Ovary (tissue), 3 donors: ENCODE results near the gene AFF4.

Experiments
- CTCF ChIP-seq, 3 donors: fragments of 450-650 bp in 2 of 3; fragments of 200-600 bp in 1 of 3; IDR thresholded peaks; one replicate each; pipeline versions ENCODE4 v1.5.1 to v1.8.0; 2016 to 2022; ENCODE audit warnings: antibody characterized with exemption in 3 of 3, mild to moderate bottlenecking in 1 of 3
- POLR2A ChIP-seq: fragments of 450-650 bp; IDR thresholded peaks from one replicate; pipeline ENCODE4 v1.6.1; 2017; ENCODE audit warnings: antibody characterized with exemption, mild to moderate bottlenecking, moderate library complexity
- donor health status: DM: no; HTN: no; CAD: no.

DNA sequence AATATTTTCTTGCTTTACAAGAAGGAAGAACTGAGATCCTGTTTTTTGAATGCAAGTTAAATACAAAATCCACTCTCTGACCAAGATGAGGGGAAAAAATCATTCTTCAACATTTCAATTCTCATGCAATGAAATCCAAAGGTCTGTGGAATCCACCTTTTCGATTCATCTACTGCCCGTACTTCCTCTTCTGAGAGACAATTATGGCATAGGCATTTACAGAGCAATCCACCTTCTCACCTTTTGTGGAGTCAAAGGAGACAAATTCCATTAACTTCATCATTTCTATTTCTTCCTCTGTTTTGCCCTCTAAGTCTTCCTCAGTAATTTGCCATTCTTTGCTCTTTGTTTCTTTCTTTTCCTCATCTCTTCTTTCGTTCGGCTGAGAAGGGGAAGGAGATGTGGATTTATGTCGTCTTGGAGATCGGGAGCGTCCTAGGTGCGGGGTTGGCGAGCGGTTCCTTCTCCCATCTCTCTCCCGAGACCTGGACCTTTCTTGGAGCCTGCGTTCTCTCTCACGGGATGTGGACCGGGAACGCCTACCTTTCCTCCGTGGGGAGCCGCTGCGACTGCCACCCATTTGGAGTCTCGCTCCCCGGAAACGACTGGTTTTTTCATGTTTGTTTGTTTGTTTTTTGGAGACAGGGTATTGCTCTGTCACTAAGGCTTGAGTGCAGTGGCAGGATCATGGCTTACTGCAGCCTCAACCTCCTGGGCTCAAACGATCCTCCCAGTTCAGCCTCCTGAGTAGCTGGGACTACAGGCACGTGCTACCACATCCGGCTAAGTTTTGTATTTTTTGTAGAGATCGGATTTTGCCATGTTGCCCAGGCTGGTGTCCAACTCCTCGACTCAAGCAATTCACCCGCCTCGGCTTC is 24.3 kb upstream of the AFF4 start:
- TF ChIP-seq CTCF (IDR thresholded peaks at IDR 0.05) (no peak), POLR2A (no peak)
